ENCODE measurements around the gene MUC5AC. TPM values are rescaled to one million over a fixed set of nuclear protein-coding genes. Genes with fewer than 3 reads are reported as not detected.

Gene MUC5AC
- total and polyA plus RNA-seq, 2 of the 13 experiments (the other 11 are each of a cell fraction or from before 2014, with no cell fraction given) = under 0.01 TPM; not detected in 1

DNA sequence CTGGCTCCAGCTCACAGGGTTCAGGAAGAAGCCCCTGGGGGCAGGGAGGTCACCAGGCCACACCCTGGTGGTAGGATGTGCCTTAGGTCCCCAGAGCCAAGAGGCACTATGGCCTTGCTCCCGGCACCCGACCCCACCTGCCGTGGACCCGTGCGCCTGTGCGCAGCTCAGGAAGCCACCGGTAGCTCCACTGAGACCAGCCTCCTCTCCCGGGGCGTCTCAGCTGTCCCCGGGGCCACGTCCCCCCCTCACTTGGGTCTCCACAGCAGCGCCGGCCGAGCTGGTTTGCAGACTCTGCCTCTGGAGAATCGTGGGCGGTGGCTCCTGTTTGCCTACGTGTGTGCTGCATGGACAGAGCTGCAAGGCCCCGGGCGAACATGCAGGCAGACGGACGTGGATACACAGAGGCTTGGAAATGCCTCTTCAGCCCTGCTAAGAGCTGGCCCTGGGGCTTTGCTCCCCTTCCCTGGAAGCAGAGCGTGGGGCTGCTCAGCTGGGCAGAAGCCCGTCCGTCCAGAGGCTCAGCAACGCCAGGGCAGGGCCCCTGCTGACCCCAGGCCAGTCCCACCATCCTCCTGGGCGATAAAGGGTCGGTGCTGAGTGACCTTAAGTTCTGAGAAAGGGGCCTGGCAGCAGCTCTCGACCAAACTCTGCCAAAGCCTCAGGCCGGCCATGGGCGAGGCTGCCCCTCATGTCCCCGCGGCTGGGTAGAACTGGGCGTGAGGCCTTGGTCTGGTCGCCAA is 49.8 kb downstream of the MUC5AC start:
- no peak overlapping the region for H3K9ac ChIP-seq (ENCODE audit: insufficient read depth, low read depth, low read length)
- no peak overlapping the region for H3K4me2 ChIP-seq (ENCODE audit: low read depth, low read length)
- DNase-seq (ENCODE audit: low spot score) = no peak
- intact Hi-C loops (cut with micrococcal nuclease; ENCODE audit: unreplicated experiment) (loop anchor here (10.0 kb wide), 1 partner anchor 57 kb away; no protein-coding TSS in a partner anchor), in situ Hi-C loops (cut with HindIII; ENCODE audit: extremely low pct_ligation_motif_present, low pct_unique_long_range_greater_than_20kb) (no loop called here)
- no peak overlapping the region for H3K27ac ChIP-seq (ENCODE audit: extremely low read length, insufficient read depth, low read length)
- ChIA-PET POLR2A (no interaction called here), CTCF (ENCODE audit: low intra/inter-chr PET ratio, low total read pairs) (no interaction called here)
- 0 out of 2 replicates have a peak, but pooled peaks cover 5% of the 10 kb centered on the region for H3K4me1 ChIP-seq (ENCODE audit: insufficient read depth, low read length)
- no peaks in the 10 kb centered on the region for H3K79me2 ChIP-seq (ENCODE audit: insufficient read depth, low read length)
- H3K27me3 ChIP-seq (ENCODE audit: control insufficient read depth in 1 of 2, insufficient read depth in 2 of 2, low read length in 2 of 2) = peaks cover 32 to 70% of the 10 kb centered on the region in 2 experiments; a peak in 4 of 5 replicates
- H2AFZ ChIP-seq (ENCODE audit: low read length) = no peak overlapping the region
- H3K9me3 ChIP-seq (ENCODE audit: low read length) = peaks cover 18% of the 10 kb centered on the region
- no peak; the same call in 2 of the 3 replicates for ATAC-seq
- H4K20me1 ChIP-seq (ENCODE audit: insufficient read depth, low read length) = no peaks in the 10 kb centered on the region
- 15% methylated on average over 8 of the region's 34 CpGs for WGBS (ENCODE audit: low lambda C conversion rate)
- H3K4me3 ChIP-seq (replicated peaks in 1 of 3; ENCODE audit: insufficient read depth in 1 of 3, low read depth in 2 of 3, low read length in 3 of 3) = no peak overlapping the region
- H3K36me3 ChIP-seq (replicated peaks in 1 of 2; ENCODE audit: control insufficient read depth in 1 of 2, insufficient read depth in 2 of 2, low read length in 2 of 2) = no peaks in the 10 kb centered on the region
- no peak for FAIRE-seq
- no TSS peak for BruUV-seq (replicated peaks)
- TF ChIP-seq AKNA (CRISPR knock-in tag; IDR thresholded peaks at IDR 0.05; ENCODE audit: borderline replicate concordance) (no peak), MXD3 (CRISPR knock-in tag; IDR thresholded peaks at IDR 0.05) (no peak), DZIP1 (CRISPR knock-in tag; IDR thresholded peaks at IDR 0.05) (no peak), NFKBIZ (CRISPR knock-in tag; IDR thresholded peaks at IDR 0.05) (no peak), ZNF432 (CRISPR knock-in tag; IDR thresholded peaks at IDR 0.05; ENCODE audit: borderline replicate concordance) (no peak), ZNF790 (CRISPR knock-in tag; IDR thresholded peaks at IDR 0.05; ENCODE audit: borderline replicate concordance) (no peak), CREB1 (IDR thresholded peaks at IDR 0.05) (no peak), CREB1 (CRISPR knock-in tag; IDR thresholded peaks at IDR 0.05) (no peak), TGIF2 (CRISPR knock-in tag; IDR thresholded peaks at IDR 0.05) (no peak), CENPBD1 (CRISPR knock-in tag; IDR thresholded peaks at IDR 0.05; ENCODE audit: borderline replicate concordance, low read depth) (no peak), ZSCAN22 (CRISPR knock-in tag; IDR thresholded peaks at IDR 0.05) (no peak)
- TF ChIP-seq, protein P1, sequence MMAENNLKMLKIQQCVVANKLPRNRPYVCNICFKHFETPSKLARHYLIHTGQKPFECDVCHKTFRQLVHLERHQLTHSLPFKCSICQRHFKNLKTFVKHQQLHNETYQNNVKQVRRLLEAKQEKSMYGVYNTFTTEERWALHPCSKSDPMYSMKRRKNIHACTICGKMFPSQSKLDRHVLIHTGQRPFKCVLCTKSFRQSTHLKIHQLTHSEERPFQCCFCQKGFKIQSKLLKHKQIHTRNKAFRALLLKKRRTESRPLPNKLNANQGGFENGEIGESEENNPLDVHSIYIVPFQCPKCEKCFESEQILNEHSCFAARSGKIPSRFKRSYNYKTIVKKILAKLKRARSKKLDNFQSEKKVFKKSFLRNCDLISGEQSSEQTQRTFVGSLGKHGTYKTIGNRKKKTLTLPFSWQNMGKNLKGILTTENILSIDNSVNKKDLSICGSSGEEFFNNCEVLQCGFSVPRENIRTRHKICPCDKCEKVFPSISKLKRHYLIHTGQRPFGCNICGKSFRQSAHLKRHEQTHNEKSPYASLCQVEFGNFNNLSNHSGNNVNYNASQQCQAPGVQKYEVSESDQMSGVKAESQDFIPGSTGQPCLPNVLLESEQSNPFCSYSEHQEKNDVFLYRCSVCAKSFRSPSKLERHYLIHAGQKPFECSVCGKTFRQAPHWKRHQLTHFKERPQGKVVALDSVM (CRISPR knock-in tag; IDR thresholded peaks at IDR 0.05) = no peak

All from HepG2 (cell line).